Stimulated activated CD4-positive, alpha-beta T cell treated with anti-CD3 and anti-CD28 coated beads, Interleukin-4, amount 100 ng/mL, for 24 hours (primary cell): ENCODE results near the gene TRIM38.
"Not testable (repeated sequence)": the region's sequence is repeated elsewhere in the genome, so short reads cannot be mapped to it uniquely, and the experiment has no call there.

Experiments
- DNase-seq: peaks from one replicate; pipeline ENCODE4 v3.0.0-alpha.2; 2020

TRIM38 gene

GRCh38 chr6:25943887-25944286 is 18.7 kb upstream of the TRIM38 start:
- DNase-seq, result no peak

- DNase-seq, result peak; percentile 25
Observed at GRCh38 chr6:25944688-25945574, 17.7 kb upstream of the TRIM38 start.

- DNase-seq, result not testable (repeated sequence)
Observed at GRCh38 chr6:25945738-25946137, 16.9 kb upstream of the TRIM38 start.

GRCh38 chr6:25946631-25947030 is 16.0 kb upstream of the TRIM38 start:
- DNase-seq, result no peak

- DNase-seq, result not testable (repeated sequence)
Observed at GRCh38 chr6:25947492-25947891, 15.1 kb upstream of the TRIM38 start.

GRCh38 chr6:25949695-25950094 is 12.9 kb upstream of the TRIM38 start:
- DNase-seq, result no peak

GRCh38 chr6:25950297-25950696 is 12.3 kb upstream of the TRIM38 start:
- no peak for DNase-seq

- no peak for DNase-seq
Observed at GRCh38 chr6:25951296-25952032, 11.1 kb upstream of the TRIM38 start.

- DNase-seq, result no peak
Observed at GRCh38 chr6:25952535-25952934, 10.1 kb upstream of the TRIM38 start.

GRCh38 chr6:25953733-25954132 is 8.9 kb upstream of the TRIM38 start:
- no peak for DNase-seq

- no peak for DNase-seq
Observed at GRCh38 chr6:25954756-25955155, 7.8 kb upstream of the TRIM38 start.

- no peak for DNase-seq
Observed at GRCh38 chr6:25956226-25956625, 6.4 kb upstream of the TRIM38 start.

GRCh38 chr6:25958700-25959162 is 3.9 kb upstream of the TRIM38 start:
- DNase-seq, result no peak

- DNase-seq, result no peak
Observed at GRCh38 chr6:25959890-25960536, 2.6 kb upstream of the TRIM38 start.

- peak; percentile 72 for DNase-seq
Observed at GRCh38 chr6:25960734-25961133, 1.9 kb upstream of the TRIM38 start.

GRCh38 chr6:25961619-25962148 is 918 bp upstream of the TRIM38 start:
- DNase-seq, result no peak

- no peak for DNase-seq
Observed at GRCh38 chr6:25963426-25964123, 973 bp downstream of the TRIM38 start.

- no peak for DNase-seq
Observed at GRCh38 chr6:25965058-25965457, 2.5 kb downstream of the TRIM38 start.

GRCh38 chr6:25966711-25967110 is 4.1 kb downstream of the TRIM38 start:
- DNase-seq, result peak; percentile 14

GRCh38 chr6:25968769-25969168 is 6.2 kb downstream of the TRIM38 start:
- no peak for DNase-seq

- no peak for DNase-seq
Observed at GRCh38 chr6:25971187-25971821, 8.7 kb downstream of the TRIM38 start.

GRCh38 chr6:25972128-25972527 is 9.5 kb downstream of the TRIM38 start:
- DNase-seq, result no peak
